Hair follicle dermal papilla cell (primary cell): Measurements from ENCODE around the gene ZNF45. TPM values are rescaled to one million over a fixed set of nuclear protein-coding genes. Genes with fewer than 3 reads are reported as not detected.

Source experiments
- small RNA-seq: library from RNA; depleted of rRNA; stranded (forward); fragments of <200 nt; gene quantifications from one replicate; pipeline ENCODE3, GENCODE V24; 2012
- total RNA-seq: library from RNA; depleted of rRNA; stranded (reverse); fragments of >200 nt; gene quantifications from 2 replicates; pipeline ENCODE4 v1.2.3, GENCODE V29; 2012

The ZNF45 gene
- total RNA-seq, result 14.3 and 20.4 TPM in 2 replicates

DNA sequence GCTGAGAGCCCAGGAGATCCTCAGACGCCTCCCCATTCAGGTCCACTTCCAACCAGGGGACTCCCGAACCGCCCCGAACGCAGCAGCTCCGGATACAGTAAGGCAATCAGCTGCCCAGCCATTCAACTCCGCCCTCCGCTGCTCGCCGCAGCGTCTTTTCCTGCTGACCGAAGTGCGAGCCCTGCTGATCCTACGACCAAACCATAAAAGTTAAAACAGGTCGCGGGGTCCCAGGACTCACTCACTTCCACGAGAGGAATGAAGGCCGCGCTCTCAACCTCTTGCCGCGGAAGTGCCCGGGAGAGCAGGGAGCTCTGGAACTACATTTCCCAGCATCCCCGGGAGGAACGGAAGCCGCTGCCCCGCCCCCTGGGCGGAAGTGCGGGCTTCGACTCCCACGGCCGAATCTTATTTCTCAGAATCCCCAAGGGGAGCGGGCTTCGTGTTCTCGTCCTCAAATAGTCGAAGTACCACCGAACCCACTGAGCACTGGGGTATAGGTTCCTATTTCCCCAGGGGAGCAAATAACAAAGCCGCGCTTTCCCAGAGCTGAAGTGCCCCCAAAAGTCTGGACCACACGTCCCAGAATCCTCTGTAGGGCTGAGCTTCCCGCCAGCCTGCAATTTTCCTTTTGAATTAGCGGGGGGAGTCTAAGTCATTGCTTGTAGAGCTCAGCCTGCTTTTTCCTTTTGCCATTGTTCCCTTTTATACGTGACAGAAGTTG lies at the start of gene ZNF45:
Gene ZNF45 (minus strand): TSS at position 298 of the 724 bp plus-strand sequence. CDS start 13,097 bp downstream, outside the sequence.

DNA sequence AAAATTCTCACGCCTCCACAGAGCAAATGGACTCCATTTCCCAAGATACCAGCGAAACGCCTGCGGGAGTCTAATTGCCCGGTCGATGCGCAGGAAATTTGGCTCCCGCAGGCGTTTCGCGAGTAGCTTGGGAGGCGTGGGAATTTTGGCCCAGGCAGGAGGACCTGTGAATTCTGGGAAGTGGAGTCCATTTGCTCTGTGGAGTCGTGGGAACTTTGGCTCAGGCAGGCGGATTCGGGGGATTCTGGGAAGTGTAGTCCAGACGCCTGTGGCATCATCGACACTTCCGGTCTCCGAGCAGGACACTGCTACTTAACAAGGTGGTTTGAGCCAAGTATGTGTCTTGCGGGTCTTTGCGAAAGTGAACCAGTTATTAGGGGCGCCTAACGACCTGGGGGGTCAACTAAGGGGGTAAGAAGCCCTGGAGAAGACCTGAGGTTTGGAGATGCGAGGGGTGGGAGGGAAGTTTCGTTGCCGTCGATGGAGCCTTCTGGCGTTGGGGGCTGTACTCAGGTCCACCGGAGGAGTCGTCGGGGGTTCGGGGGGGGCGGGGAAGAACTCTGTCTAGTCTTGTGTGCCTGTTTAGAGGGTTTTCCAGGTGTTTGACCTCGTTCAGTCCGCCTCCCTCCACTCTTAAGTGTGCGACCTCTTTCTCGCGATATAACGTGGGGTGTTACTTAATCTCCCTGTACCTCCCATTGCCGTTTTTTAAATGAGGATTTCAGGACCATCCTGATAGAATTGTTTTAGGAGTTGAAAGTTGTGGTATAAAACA lies 49.0 kb upstream of the ZNF45 start, which contains the start of gene ZNF155:
Gene ZNF155 (plus strand): TSS at position 277 of the 775 bp plus-strand sequence. CDS start 4,356 bp downstream, outside the sequence.

DNA sequence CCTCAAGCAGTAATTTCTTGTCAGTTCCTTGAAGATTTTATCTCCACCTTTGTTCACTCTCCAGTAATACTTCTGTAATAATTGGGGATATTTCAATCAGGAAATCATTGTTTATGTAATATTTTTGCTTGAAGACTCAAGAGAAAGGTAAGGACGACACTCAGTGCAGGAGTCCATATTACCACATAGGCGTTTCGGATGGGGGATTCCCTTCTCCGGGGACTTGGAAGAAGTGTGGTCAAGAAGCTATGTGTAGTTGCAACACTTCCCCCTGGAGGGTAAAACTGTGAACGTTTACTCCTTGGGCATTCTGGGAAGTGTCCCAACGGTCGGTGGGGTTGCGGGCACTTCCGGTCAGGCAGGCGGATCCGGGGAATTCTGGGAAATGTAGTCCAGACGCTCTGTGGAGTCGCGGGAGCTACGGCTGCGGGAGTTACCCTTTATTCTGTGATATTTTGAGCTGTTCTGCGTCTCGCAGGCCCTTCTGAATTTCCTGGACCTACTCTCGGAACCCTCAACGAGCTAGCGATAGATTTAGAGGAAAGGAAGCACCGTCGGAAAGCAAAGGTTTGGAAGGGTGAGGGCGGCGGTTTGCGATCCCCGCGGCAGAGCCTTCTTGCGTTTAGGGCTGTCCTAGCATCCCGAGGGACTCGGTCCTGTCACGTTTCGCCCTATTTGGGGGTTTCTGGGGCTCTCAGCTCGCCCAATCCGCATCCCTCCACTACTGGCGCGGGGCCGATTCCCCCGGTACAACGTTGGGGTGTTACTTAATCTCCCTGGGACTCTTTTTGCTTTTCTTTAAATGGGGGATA lies 16.0 kb upstream of the ZNF45 start, which contains the start of gene ZNF221:
Gene ZNF221 (plus strand): TSS at position 395 of the 812 bp plus-strand sequence. CDS start 11,499 bp downstream, outside the sequence.

DNA sequence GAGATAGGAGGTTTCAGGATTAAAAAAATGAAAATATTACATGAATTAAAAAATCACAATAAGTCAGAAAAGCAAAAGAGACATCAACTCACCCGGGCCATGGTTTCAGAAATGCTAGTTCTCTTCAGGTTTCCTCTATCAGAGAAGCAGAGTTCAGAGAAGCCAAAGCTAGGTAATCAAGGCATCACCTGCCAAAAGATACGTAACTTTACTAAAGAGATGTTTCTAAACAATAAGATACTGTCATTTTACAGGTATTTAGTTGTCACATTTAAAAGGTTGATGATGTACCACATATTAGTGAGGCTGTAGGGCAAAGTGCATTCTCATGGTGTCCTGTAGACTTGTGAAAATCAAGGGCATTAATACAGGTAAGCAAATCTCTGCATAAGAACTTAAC lies 51.2 kb downstream of the ZNF45 start, which contains the start of gene ZNF404:
Gene ZNF404 (minus strand): TSS at position 101 of the 400 bp plus-strand sequence.

Small RNAs within 50 kb of the gene (small RNA-seq; reads per million reads assigned to genes)
- gene AC006213.5, result not detected

Other genes starting within 250 kb of the ZNF45 start
- not detected in 2 replicates for gene IRGC, start 219.2 kb downstream of the ZNF45 start, total RNA-seq
- 16.8 and 19.8 TPM in 2 replicates for gene SMG9, start 180.3 kb downstream of the ZNF45 start, total RNA-seq
- 6.0 and 6.4 TPM in 2 replicates for gene KCNN4, start 154.3 kb downstream of the ZNF45 start, total RNA-seq
- gene LYPD5, start 132.8 kb downstream of the ZNF45 start, total RNA-seq, result 0.24 and 0.65 TPM in 2 replicates
- gene ZNF283, start 108.0 kb downstream of the ZNF45 start, total RNA-seq, result 13.7 and 21.3 TPM in 2 replicates
- 2.4 and 3.8 TPM in 2 replicates for gene ZNF404, start 51.3 kb downstream of the ZNF45 start, total RNA-seq
- gene ZNF221, start 15.9 kb upstream of the ZNF45 start, total RNA-seq, result 13.1 and 14.4 TPM in 2 replicates
- gene ZNF155, start 48.9 kb upstream of the ZNF45 start, total RNA-seq, result 8.0 and 13.3 TPM in 2 replicates
- gene ZNF230, start 67.7 kb upstream of the ZNF45 start, total RNA-seq, result 3.2 and 3.7 TPM in 2 replicates
- 6.2 and 6.9 TPM in 2 replicates for gene ZNF222, start 90.1 kb upstream of the ZNF45 start, total RNA-seq
- 5.2 and 6.2 TPM in 2 replicates for gene ZNF223, start 116.8 kb upstream of the ZNF45 start, total RNA-seq
- gene ZNF284, start 136.9 kb upstream of the ZNF45 start, total RNA-seq, result 3.2 and 3.4 TPM in 2 replicates
- 32.1 and 38.9 TPM in 2 replicates for gene ZNF224, start 159.1 kb upstream of the ZNF45 start, total RNA-seq
- 5.6 and 6.5 TPM in 2 replicates for gene ZNF225, start 178.1 kb upstream of the ZNF45 start, total RNA-seq
- 10.6 and 12.0 TPM in 2 replicates for gene ZNF234, start 206.3 kb upstream of the ZNF45 start, total RNA-seq
- 17.6 and 17.8 TPM in 2 replicates for gene ZNF226, start 229.8 kb upstream of the ZNF45 start, total RNA-seq